HG03378 (cell line): Measurements from ENCODE around the gene ARHGEF26.
"Not testable (repeated sequence)": the region's sequence is repeated elsewhere in the genome, so short reads cannot be mapped to it uniquely, and the experiment has no call there.

ENCODE experiments used
- ATAC-seq: cut with Tn5 transposase; IDR thresholded peaks from one replicate; pipeline ENCODE4 v1.9.1; 2021; ENCODE audit warnings: mild to moderate bottlenecking, moderate library complexity; ENCODE audit not compliant: unreplicated experiment

ARHGEF26 gene, protein sequence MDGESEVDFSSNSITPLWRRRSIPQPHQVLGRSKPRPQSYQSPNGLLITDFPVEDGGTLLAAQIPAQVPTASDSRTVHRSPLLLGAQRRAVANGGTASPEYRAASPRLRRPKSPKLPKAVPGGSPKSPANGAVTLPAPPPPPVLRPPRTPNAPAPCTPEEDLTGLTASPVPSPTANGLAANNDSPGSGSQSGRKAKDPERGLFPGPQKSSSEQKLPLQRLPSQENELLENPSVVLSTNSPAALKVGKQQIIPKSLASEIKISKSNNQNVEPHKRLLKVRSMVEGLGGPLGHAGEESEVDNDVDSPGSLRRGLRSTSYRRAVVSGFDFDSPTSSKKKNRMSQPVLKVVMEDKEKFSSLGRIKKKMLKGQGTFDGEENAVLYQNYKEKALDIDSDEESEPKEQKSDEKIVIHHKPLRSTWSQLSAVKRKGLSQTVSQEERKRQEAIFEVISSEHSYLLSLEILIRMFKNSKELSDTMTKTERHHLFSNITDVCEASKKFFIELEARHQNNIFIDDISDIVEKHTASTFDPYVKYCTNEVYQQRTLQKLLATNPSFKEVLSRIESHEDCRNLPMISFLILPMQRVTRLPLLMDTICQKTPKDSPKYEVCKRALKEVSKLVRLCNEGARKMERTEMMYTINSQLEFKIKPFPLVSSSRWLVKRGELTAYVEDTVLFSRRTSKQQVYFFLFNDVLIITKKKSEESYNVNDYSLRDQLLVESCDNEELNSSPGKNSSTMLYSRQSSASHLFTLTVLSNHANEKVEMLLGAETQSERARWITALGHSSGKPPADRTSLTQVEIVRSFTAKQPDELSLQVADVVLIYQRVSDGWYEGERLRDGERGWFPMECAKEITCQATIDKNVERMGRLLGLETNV

DNA sequence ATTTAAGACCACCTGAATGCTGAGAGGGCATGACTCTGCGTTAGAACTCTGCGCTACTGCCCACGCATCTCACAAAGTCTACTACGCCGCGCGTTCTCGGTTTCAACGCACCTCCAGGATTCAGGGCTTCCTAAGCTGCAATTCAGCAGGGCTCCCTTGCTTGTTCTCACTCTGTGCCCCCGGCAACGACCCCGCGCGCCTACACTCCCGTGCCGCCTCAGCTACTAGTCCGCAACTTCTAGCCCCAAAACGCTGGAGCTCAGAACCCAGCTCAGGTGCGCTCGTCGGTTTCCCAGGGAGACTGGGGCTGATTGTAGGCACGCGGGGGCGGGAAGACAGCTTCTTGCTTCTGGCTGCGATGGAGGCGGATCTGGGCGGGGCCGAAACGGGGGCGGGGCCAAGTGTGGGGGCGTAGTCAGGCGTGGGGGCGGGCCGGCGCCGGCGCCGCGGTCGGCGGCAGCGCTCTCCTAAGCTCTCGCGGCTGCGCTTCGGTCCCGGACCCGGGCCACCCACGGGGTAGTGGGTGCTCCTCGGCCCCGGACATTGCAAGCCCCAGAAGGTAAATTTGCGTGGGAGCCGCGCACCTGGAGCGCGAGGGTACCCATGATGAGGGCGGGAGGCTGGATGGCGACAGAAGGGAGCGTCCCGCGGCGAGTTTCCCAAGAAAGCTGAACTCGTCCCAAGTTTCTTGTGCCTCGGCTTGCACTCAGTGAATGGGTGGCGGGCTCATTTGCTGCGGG lies at the start of gene ARHGEF26:
ARHGEF26 (plus strand) TSS at position 430 of the 740 bp plus-strand sequence. CDS start 603 bp downstream, outside the sequence.
- ATAC-seq: no peak

GRCh38 chr3:154074966-154075365 lies 46.2 kb upstream of the ARHGEF26 start:
- ATAC-seq: no peak

DNA sequence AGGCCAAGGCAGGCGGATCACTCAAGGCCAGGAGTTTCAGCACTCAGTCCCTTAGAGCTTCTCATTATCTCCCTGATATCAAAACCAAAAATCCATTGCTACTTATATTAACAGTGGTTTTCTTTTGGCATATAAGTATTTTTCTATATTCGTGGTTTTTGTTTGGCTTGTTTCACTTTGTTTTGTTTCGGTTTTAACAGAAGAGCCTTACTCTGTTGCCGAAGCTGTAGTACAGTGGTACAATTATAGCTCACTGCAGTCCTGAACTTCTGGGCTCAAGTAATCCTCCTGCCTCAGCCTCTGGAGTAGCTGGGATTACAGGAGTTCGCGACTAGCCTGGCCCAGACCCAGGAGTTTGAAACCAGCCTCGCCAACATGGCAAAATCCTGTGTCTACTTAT lies 42.5 kb upstream of the ARHGEF26 start:
- ATAC-seq: no peak

- no peak for ATAC-seq
Observed at GRCh38 chr3:154081305-154081704, 39.9 kb upstream of the ARHGEF26 start.

DNA sequence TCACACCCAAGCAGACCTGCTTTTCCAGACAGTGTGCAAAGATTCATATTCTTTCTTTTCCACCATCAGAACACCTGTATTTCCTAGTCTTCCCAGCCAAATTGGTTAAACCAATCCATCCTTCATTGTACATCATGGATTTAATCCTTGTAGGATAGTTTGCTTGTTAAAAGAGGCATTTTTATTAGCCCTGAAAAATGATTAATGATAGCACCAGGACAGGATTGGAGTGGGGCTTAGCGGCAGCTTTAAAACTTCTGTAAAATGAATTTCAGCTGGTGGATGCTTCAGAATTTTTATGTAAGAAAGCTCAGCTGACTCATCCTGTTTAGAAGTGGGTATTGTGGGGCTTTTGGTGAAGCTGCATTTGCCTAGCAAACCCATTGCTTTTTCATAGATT lies 36.1 kb upstream of the ARHGEF26 start:
- no peak for ATAC-seq

GRCh38 chr3:154085799-154086198 lies 35.4 kb upstream of the ARHGEF26 start:
- ATAC-seq: no peak

DNA sequence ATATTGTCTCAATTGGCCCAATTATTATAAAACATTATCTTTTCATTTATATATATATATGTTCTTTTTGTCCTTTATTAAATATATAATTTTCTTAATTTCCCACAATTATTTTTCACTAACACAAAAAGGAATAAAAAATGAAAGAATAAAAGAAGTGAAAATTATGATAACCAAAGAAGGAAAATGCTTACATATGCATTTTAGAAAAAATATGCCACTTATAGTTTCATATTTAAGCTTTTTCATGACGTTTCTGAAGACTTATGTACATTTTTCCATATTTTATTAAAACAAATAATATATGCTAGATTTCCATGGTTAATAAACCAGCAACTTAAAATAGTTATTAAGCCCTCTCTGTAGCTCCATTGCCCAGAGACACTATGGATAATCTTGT lies 34.9 kb upstream of the ARHGEF26 start:
- no peak for ATAC-seq

- not testable (repeated sequence) for ATAC-seq
Observed at GRCh38 chr3:154087756-154088480, 33.3 kb upstream of the ARHGEF26 start.

DNA sequence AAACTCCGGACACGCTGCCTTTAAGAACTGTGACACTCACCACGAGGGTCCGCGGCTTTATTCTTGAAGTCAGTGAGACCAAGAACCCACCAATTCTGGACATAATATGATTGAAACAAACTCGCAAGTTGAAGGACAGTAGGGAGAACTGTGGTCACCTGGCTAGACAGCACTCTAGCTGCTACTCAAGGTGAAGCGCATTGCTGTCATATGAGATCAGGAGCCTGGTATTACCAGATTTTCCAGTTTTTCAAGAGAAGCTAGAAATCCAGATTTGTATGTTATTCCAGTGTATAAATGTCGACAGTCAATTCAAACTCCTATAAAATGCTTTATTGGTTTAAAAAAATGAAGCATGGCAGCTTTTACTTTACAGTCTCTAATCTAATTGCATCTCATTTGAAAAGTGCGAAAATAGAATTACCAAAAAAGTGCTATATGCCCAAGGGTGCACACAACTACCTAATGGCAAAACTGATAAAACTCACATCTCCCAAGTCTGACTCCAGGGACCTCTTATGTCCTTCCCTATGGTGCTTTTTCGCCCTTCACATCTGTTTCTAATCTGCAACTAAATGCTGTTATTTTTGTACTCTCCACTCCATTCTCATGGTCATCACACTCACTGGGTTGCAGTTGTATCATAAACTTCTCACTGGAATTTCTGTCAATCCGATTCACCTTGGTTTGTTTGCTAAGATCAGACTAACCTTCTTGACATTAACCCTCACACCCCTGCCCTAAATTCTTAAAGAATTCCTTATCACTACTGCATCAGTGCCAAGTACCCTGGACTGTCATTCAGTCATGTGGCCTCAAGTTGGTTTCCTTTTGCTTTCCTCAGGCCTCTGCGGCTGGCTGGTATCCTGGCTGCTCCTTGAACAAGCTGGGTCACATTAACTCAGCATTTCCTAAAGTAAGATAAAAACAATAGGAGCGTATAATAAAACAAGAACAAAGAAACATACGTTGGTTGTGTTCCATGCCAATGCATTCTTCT lies 31.5 kb upstream of the ARHGEF26 start:
- no peak for ATAC-seq

GRCh38 chr3:154094051-154094450 lies 27.1 kb upstream of the ARHGEF26 start:
- ATAC-seq: no peak

DNA sequence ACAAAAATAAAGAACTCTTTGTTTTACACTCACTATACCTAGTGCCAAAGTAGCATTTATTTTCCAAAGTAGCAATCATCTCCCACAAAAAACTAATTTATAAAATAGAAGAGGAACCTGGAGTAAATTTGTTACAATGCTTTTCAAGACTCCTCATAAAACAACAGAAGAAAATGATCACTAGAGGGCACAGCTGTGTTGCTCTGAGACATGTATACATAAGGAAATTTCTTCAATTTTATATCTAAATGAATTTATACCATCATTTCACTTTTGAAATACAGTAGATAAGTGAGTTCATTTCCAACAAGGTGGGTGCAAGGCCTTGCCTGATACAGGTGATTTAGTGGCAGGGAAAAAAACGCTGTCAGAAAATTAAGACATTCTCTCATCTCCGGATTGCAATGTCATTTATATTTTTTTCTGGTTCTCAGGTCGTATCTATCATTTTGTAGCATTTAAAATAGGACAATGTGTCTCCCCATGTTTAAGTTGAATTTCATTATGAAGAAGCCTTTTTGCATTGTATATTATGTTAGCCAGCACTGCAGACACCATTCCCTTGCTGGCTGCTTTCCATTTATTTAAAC lies 25.3 kb upstream of the ARHGEF26 start:
- no peak for ATAC-seq

DNA sequence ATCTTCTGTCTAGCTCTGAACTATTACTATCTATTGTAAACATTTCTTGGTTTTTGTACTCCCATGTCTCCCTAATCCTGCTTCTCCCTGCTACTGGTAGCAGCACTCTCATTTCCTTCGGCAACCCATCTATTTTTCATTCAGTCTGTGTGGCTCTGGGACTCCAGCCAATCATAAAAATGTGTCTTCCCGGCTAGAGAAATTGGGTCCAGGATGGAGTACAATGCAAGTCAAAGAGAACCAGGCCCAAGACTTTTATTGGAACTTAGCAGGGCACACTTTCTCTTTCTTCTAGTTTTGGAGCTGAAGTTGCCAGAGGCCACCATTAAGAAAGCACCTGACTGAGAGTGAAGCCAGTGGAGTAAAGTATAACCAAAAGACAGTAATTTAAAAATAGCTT lies 22.8 kb upstream of the ARHGEF26 start:
- ATAC-seq: no peak

GRCh38 chr3:154100556-154100955 lies 20.6 kb upstream of the ARHGEF26 start:
- ATAC-seq: no peak

DNA sequence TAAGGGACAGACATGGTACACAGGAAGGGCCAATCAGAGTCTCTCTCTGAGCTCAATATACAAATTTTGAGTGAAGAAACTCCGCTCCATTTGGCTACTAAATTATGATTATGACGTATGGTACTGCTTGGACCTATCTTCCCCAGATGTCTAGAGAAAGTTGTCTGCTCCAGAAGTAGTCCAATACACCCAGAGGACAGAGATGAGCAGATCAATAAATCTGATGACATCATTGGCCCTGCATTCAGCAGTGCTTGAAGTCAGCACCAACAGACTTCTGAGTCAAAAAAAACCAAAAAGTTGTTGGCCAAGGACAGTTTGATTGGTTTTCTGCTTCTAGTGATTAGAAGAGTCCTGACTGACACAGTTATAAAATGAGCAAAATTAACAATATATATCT lies 19.9 kb upstream of the ARHGEF26 start:
- no peak for ATAC-seq

DNA sequence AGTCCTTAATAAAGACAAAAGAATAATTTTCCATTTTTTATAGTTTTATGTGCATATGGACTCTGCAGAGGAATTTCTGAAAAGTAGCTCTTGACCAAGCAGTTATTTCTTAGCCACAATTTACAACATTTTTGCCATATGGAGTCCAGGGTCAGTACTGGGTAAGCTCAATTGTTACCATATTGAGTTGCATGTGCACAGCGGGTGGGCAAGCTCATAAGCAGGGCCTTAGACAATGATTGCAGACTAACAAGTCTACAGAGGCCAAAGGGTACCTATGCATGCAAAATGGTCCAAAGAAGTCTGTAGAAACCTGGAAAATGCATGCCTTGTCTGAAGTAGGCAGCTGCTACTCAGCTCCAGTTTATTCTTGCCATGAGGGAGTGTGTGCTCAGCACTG lies 19.0 kb upstream of the ARHGEF26 start:
- no peak for ATAC-seq

- ATAC-seq: no peak
Observed at GRCh38 chr3:154105218-154105975, 15.8 kb upstream of the ARHGEF26 start.

GRCh38 chr3:154111365-154111935 lies 9.7 kb upstream of the ARHGEF26 start:
- ATAC-seq: no peak
